Right atrium auricular region (tissue), 2 donors: ENCODE measurements around the gene OARD1. TPM values are rescaled to one million over a fixed set of nuclear protein-coding genes. Genes with fewer than 3 reads are reported as not detected.
A peak's percentile ranks its signal among the peaks of the same experiment; 100 is the strongest.

ENCODE experiments used
- DNase-seq: peaks from one replicate; pipeline ENCODE4 v3.0.0-alpha.2; 2019; ENCODE audit warnings: low spot score
- H3K27ac ChIP-seq, 2 donors: fragments of 200-600 bp; sonication (generic); 1 replicate in 1 of 2; 2 replicates in 1 of 2; pipeline ENCODE4 v1.5.1; 2016 to 2019
- H3K27me3 ChIP-seq, 2 donors: fragments of 200-600 bp; sonication (generic); one replicate each; pipeline versions ENCODE4 v1.5.1 to v1.6.0; 2017 to 2019
- H3K36me3 ChIP-seq: fragments of 200-600 bp; sonication (generic); one replicate; pipeline ENCODE4 v1.5.1; 2016
- H3K4me1 ChIP-seq, 2 donors: fragments of 200-600 bp; sonication (generic); one replicate each; pipeline versions ENCODE4 v1.5.1 to v1.6.0; 2017 to 2019
- H3K4me3 ChIP-seq, 2 donors: fragments of 200-600 bp; sonication (generic); 1 replicate in 1 of 2; 2 replicates in 1 of 2; pipeline ENCODE4 v1.5.1; 2017 to 2019; ENCODE audit warnings: mild to moderate bottlenecking in 1 of 2, moderate library complexity in 1 of 2
- H3K9me3 ChIP-seq, 2 donors: fragments of 200-600 bp; sonication (generic); one replicate each; pipeline ENCODE4 v1.5.1; 2019
- total RNA-seq, 2 donors: library from RNA; depleted of rRNA; stranded (reverse); fragments of >200 nt; gene quantifications; one replicate each; pipeline ENCODE4 v1.1.0, GENCODE V29; 2016
- TF ChIP-seq, protein P1 (sequence below), 2 donors: fragments of 200-600 bp; sonication (generic); IDR thresholded peaks; one replicate each; pipeline ENCODE4 v1.5.1; 2019; ENCODE audit warnings: antibody characterized with exemption in 2 of 2

The OARD1 gene
- total RNA-seq, 2 donors from 2014 or later, result 9.4 to 13.4 TPM

DNA sequence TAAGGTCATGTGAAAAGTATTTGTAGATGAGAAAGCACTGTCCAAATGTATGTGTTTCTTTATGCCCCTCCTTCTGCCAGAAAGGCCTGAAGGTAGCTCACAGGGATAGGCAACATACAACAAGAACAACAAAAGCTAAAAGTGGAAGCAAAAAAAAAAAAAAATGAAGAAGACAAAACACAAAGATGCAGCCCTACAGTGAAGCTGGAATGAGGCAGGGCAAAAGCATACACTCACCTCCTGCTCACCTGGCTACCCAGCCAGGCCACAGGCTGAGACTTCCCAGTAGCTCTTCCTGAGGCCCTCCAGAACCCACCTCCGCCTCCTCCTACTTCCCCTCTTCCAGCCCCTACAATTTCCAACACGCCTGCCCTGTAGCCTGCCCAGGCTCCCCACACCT is 35.6 kb downstream of the OARD1 start:
- Histone ChIP-seq H3K36me3 (no peaks in the 10 kb centered on the region), H3K4me1 (peaks cover 0 to 6% of the 10 kb centered on the region in 2 donors), H3K4me3 (no peak overlapping the region), H3K27me3 (no peaks in the 10 kb centered on the region), H3K27ac (no peak overlapping the region), H3K9me3 (no peaks in the 10 kb centered on the region)
- TF ChIP-seq, protein P1, sequence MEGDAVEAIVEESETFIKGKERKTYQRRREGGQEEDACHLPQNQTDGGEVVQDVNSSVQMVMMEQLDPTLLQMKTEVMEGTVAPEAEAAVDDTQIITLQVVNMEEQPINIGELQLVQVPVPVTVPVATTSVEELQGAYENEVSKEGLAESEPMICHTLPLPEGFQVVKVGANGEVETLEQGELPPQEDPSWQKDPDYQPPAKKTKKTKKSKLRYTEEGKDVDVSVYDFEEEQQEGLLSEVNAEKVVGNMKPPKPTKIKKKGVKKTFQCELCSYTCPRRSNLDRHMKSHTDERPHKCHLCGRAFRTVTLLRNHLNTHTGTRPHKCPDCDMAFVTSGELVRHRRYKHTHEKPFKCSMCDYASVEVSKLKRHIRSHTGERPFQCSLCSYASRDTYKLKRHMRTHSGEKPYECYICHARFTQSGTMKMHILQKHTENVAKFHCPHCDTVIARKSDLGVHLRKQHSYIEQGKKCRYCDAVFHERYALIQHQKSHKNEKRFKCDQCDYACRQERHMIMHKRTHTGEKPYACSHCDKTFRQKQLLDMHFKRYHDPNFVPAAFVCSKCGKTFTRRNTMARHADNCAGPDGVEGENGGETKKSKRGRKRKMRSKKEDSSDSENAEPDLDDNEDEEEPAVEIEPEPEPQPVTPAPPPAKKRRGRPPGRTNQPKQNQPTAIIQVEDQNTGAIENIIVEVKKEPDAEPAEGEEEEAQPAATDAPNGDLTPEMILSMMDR (IDR thresholded peaks at IDR 0.05), result no peak
- DNase-seq, result no peak

DNA sequence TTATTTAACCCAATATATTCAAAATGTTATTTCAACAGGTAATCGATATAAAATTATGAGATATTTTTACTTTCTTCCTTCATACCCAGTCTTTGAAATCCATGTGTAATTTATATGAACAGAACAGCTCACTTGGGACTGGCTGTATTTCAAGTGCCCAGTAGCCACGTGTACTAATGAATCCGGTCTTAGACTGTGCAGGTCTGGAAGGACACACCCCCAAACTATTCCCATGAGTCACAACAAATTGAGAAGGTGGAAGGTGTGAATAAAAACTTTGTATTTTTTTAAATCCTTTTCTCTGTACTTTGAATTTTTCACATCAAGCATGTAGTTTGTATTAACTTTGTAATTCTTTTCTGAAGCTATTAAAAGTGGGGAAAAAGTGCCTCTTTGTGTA is 36.0 kb downstream of the OARD1 start:
- Histone ChIP-seq H3K27me3 (no peaks in the 10 kb centered on the region), H3K4me1 (peaks cover 0 to 6% of the 10 kb centered on the region in 2 donors), H3K27ac (no peak overlapping the region), H3K9me3 (no peaks in the 10 kb centered on the region), H3K4me3 (no peak overlapping the region), H3K36me3 (no peaks in the 10 kb centered on the region)
- TF ChIP-seq, protein P1 (IDR thresholded peaks at IDR 0.05), result no peak
- no peak for DNase-seq

DNA sequence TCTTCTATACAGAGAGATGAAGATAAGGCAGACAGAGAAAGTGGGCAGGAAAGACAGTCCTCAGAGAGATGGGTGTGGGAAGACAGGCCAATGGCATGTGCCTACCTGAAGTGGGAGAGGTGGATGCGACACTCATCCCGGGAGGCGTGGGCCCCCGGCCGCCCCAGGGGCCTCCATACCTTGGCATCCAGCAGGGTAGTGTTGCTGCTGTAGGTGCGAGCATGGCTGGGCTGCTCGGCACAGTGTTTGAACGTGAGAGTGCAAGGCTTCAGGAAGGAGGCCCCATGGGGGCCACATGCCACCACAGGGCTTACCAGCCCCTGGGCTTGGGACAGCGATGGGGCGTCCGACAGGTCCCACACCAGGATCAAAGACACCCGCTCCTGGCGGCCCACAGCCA is 38.4 kb downstream of the OARD1 start:
- TF ChIP-seq, protein P1 (IDR thresholded peaks at IDR 0.05), result no peak
- no peak for DNase-seq
- H3K27me3 ChIP-seq, result no peaks in the 10 kb centered on the region
- H3K36me3 ChIP-seq, result no peaks in the 10 kb centered on the region
- H3K4me1 ChIP-seq, result peaks cover 0 to 4% of the 10 kb centered on the region in 2 donors
- no peak overlapping the region for H3K27ac ChIP-seq
- H3K4me3 ChIP-seq, result no peak overlapping the region
- H3K9me3 ChIP-seq, result no peaks in the 10 kb centered on the region

DNA sequence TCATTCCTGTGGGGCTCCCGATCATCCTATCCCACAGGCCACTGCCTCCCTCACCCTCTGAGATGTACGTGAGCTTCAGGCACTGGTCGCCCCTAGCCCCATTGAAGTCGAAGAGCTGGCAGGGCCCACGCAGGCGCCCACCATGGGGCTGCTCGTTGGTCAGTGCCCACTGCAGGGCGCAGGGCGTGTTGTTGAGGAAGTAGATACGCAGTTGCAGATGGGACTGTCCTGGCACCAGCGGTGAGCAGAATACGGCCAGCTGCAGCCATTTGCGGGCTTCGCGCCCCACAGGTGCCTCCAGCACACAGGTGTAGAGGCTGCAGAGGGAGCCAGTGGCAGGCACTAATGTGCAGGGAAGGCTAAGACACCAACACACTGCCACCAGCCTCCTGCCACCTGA is 39.3 kb downstream of the OARD1 start:
- Histone ChIP-seq H3K27ac (no peak overlapping the region), H3K36me3 (no peaks in the 10 kb centered on the region), H3K4me1 (peaks cover 0 to 13% of the 10 kb centered on the region in 2 donors), H3K9me3 (no peaks in the 10 kb centered on the region), H3K27me3 (no peaks in the 10 kb centered on the region), H3K4me3 (no peak overlapping the region)
- DNase-seq, result no peak
- TF ChIP-seq, protein P1 (IDR thresholded peaks at IDR 0.05), result no peak

DNA sequence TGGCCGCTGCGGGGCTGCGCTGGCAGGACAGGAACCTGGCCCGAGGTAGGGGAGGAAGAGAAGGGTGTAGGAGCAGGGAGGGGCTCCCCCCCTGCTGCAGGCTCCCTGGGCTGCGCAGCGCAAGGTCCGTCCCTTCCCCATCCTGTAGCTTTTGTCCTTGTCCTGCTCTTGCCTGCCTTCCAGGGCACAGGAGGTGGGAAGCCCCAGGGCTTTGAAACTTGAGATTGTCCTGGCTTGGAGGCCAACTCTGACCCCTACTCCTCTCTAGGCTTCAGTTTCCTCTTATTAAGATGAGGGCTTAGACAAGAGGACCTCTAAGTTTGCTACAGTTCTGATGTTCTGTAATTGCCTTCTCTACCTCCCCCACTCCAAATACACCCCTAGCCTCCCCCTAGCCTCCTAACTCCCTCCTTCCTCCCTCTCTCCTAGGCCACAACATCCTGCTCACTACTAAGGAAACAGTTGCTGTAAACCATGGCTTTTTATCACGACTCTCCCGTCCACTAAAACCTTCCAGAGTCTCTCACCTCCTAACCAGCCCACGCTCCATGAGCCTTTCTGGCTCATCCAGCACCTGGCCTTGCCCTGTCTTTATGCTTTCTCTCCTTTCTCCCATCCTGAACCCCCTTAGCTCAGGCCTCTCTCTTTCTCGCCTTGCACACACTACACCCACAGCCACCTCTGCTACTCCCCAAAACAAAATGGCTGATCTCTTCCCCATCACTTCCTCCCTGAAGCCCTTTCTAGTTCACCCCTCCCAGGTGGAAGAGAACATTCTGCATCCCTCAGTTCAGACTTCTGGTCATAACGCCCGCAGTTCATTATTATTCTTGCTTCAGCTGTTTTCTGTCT is 43.4 kb downstream of the OARD1 start:
- DNase-seq, result no peak
- Histone ChIP-seq H3K4me3 (peak overlapping the region; percentile 39 to 60), H3K36me3 (no peaks in the 10 kb centered on the region), H3K27ac (peak overlapping the region; percentile 75 to 81), H3K9me3 (no peaks in the 10 kb centered on the region), H3K27me3 (no peaks in the 10 kb centered on the region), H3K4me1 (peaks cover 0 to 19% of the 10 kb centered on the region in 2 donors)
- TF ChIP-seq, protein P1 (IDR thresholded peaks at IDR 0.05), result no peak
